T-helper 2 cell treated with Interferon-gamma antibody and Interleukin-4, amounts not matched to agents 5 μg/mL and 100 μg/mL, for 36 hours (primary cell): ENCODE results near the gene ZFP57.

Experiments used
- DNase-seq: peaks from one replicate; pipeline ENCODE4 v3.0.0; 2021; ENCODE audit warnings: low spot score
- H3K27ac Mint-ChIP-seq: one replicate; pipeline ENCODE4 v1.8.0; 2021; ENCODE audit warnings: mild to moderate bottlenecking, mixed read lengths
- H3K27me3 Mint-ChIP-seq: one replicate; pipeline ENCODE4 v1.8.0; 2021; ENCODE audit warnings: low read depth, mixed read lengths
- H3K36me3 Mint-ChIP-seq: one replicate; pipeline ENCODE4 v1.8.0; 2021; ENCODE audit warnings: low read depth, mixed read lengths
- H3K4me1 Mint-ChIP-seq: one replicate; pipeline ENCODE4 v1.8.0; 2021; ENCODE audit warnings: low read depth, mixed read lengths
- H3K4me3 Mint-ChIP-seq: one replicate; pipeline ENCODE4 v1.8.0; 2022; ENCODE audit warnings: mild to moderate bottlenecking, moderate library complexity, mixed read lengths
- H3K9me3 Mint-ChIP-seq: one replicate; pipeline ENCODE4 v1.8.0; 2021; ENCODE audit warnings: mixed read lengths

The ZFP57 gene

DNA sequence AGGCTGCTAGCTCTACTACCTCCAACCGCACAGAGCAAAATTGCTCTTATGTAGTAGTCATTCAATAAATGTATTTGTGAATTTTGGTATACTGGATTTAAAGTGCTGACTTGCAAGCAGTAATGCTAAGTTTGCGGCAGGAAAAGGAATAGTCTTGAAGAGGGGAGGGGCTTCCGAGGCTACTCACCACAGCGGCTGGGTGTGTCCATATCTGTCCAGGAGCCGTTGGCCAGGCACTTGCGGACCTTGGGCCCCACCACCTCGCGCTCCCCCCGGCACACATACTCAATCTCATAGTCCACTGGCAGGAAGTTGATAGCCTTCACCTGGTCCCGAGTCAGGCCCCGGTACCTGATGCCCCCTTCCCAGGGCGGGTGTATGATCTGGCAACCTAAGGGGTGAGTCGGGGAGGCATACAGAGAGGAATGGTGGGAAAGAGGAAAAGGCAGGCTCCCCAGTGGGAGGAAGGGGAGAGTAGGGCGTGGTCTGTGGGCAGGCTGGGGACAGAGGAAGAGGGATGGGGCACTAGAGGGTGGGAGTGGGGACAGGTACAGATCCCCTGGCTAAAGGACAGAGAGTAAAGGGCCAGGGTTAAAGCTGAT is 49.6 kb downstream of the ZFP57 start:
- peak overlapping the region; percentile 38 for H3K27ac Mint-ChIP-seq
- peaks cover 1% of the 10 kb centered on the region for H3K36me3 Mint-ChIP-seq
- no peaks in the 10 kb centered on the region for H3K9me3 Mint-ChIP-seq
- DNase-seq: no peak
- H3K4me3 Mint-ChIP-seq: peak overlapping the region; percentile 83
- peaks cover 40% of the 10 kb centered on the region for H3K4me1 Mint-ChIP-seq
- H3K27me3 Mint-ChIP-seq: peaks cover 67% of the 10 kb centered on the region

DNA sequence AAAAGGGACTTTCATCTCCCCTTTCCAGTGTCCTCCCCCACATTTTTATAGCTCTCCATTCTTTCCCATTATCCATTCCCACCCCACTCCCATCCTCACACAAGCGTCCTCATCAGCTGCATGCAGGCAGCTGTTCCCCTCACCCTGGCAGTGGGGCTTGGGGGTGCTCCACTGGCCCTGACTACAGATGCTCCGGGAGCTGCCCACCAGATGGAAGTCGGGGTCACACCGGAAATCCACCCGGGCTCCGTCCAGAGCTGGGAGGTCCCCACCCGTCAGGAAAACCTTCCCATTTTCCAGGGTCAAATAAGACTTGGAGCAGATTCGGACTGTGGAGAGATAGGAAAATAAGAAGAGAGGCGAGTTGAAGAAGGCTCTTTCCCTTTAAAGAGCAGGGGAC is 50.6 kb downstream of the ZFP57 start:
- H3K4me1 Mint-ChIP-seq: peaks cover 40% of the 10 kb centered on the region

DNA sequence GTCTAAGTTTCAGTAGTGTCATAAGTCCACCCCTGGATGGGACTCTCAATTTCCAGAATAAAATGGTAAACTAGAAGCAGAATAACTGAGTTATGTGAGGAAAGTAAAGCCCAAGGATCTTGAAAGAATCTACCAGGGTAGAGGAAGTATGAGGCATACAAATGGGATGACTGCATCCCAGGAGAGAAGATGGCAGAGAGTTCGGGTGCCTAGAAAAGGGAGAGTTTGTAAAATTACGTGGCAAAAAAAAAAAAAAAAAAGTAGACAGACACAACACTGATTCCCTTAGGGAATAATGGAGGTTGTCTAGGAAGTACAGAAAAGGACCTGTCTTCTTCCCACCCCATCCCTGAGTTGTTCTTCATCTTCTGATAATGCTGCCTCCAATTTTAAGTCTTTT is 51.4 kb downstream of the ZFP57 start:
- peaks cover 71% of the 10 kb centered on the region for H3K27me3 Mint-ChIP-seq
- H3K9me3 Mint-ChIP-seq: no peaks in the 10 kb centered on the region
- no peak for DNase-seq
- H3K36me3 Mint-ChIP-seq: peaks cover 1% of the 10 kb centered on the region
- no peak overlapping the region for H3K27ac Mint-ChIP-seq
- peaks cover 39% of the 10 kb centered on the region for H3K4me1 Mint-ChIP-seq
- H3K4me3 Mint-ChIP-seq: peak overlapping the region; percentile 92

More for the DNA sequence above, 50.6 kb downstream of the ZFP57 start:
- H3K4me3 Mint-ChIP-seq: no peak overlapping the region
- no peaks in the 10 kb centered on the region for H3K9me3 Mint-ChIP-seq
- no peak for DNase-seq
- peaks cover 71% of the 10 kb centered on the region for H3K27me3 Mint-ChIP-seq
- H3K36me3 Mint-ChIP-seq: peaks cover 1% of the 10 kb centered on the region
- H3K27ac Mint-ChIP-seq: no peak overlapping the region

DNA sequence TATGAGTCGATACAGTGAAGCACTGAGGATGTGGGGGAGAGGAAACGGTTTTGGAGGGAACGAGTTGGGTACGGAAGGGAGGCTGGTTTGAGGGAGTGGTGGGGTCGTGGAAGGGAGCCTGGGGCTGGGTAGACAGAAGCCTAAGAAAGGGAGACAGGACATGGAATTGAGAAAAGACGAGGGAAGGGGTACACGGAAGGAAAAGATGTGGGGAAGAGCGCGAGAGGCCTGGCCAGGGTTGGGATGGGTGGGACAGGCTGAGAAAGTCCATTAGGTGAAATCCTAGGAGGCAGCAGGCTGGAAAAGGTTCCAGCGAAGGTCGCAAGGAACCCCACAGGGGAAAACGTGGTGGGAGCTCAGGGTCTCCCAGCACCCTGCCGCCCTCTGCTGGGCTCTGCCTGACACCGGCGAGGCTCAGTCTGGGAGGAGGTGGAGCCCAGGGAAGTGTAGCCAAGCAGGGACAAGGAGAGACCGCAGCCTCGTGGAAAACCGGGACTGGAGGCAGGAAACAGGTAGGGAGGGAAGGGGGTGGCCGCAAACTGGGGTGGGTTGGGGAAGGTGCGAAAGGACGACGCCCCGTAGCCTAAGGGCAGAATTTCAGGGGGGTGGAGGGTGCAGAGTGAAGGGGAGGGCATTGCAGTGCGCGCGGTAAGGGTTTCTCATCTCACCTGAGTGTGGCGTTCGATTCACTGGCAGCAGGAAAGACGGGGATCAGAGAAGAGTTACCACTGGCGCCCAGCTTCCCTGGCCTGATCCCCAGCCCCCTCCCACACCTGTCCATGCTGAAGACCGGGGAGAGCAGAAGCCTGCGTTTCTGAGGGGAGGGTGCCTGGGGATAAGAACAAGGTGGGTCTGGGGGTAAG is 52.3 kb downstream of the ZFP57 start:
- Mint-ChIP-seq H3K27ac (peak overlapping the region; percentile 46), H3K27me3 (peaks cover 66% of the 10 kb centered on the region), H3K4me3 (peak overlapping the region; percentile 92), H3K36me3 (peaks cover 1% of the 10 kb centered on the region), H3K9me3 (no peaks in the 10 kb centered on the region), H3K4me1 (peaks cover 31% of the 10 kb centered on the region)
- DNase-seq: peak; percentile 42

DNA sequence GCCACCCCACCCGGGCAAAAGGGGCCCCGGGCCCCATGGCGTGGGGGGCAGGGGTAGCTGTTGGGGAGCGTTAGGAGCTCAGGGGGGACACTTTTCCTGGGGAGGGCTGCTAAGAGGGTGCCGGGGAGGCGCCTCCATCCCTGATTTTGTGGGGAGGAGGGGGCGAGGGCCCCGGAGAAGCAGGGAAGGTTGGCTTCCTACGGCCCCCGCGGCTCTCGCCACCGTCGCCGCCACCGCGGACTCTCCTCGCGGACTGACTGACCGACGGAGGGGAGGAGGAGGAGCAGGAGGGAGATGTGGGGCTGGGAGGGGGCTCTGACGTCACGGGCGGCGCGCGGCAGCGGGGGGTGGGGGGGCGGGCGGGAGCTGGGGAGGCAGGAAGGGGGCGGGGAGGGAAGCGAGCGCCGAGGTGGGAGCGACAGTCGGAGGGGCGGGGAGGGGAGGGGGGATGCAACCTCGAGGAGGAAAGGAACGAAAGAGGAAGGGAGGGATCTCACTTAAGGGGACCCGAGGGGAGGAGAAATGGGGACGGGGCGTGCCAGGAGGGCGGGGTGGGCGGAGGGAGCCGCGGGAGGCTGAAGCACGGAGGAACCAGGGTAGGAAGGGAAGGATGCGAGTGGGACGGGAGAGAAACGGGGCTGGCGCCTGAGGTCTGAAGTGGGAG is 53.1 kb downstream of the ZFP57 start:
- H3K4me1 Mint-ChIP-seq: peaks cover 27% of the 10 kb centered on the region
- DNase-seq: peak; percentile 16
- peak overlapping the region; percentile 46 for H3K27ac Mint-ChIP-seq
- H3K36me3 Mint-ChIP-seq: peaks cover 1% of the 10 kb centered on the region
- H3K27me3 Mint-ChIP-seq: peaks cover 61% of the 10 kb centered on the region
- H3K4me3 Mint-ChIP-seq: peak overlapping the region; percentile 92
- no peaks in the 10 kb centered on the region for H3K9me3 Mint-ChIP-seq

DNA sequence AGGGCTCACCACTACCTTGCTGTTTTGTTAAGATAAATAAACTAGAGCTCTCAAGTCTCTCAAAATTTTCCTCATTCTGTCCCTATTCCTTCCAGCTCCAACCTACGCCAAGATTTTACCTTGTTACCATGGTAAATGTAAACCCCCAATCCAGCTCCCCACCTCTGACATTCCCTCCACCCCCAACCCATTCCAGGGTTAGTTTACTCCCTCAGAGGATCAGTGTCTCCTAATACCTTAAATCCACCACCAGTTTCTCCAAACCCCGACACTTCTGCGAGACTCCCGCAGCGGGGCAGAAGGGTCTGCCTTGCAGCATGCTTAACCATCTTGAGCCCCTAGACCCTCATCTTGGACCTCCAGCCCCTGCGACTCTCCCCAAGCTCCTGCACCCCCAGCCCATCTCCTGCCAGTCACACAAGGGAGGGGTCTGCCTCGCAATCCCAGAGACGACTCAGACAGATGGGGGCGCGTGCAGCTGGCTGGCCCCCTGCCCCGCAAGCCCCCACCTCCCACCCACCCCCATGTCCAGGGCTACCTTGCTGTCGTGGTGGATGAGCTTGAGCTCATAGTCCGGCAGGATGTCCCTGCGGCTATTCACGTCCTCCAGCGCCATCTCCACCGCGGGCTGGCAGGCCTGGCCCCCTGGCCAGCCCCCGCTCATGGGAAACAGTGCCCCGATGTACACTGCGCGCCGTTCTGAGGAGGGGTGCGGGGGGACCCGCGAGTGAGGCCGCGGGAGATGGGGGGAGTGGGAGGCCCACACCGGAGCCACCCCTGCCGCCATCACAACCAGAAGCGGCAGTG is 53.8 kb downstream of the ZFP57 start:
- Mint-ChIP-seq H3K36me3 (peaks cover 1% of the 10 kb centered on the region), H3K9me3 (no peaks in the 10 kb centered on the region), H3K4me1 (peaks cover 27% of the 10 kb centered on the region), H3K27me3 (peaks cover 60% of the 10 kb centered on the region), H3K27ac (no peak overlapping the region), H3K4me3 (peak overlapping the region; percentile 64)
- DNase-seq: no peak

DNA sequence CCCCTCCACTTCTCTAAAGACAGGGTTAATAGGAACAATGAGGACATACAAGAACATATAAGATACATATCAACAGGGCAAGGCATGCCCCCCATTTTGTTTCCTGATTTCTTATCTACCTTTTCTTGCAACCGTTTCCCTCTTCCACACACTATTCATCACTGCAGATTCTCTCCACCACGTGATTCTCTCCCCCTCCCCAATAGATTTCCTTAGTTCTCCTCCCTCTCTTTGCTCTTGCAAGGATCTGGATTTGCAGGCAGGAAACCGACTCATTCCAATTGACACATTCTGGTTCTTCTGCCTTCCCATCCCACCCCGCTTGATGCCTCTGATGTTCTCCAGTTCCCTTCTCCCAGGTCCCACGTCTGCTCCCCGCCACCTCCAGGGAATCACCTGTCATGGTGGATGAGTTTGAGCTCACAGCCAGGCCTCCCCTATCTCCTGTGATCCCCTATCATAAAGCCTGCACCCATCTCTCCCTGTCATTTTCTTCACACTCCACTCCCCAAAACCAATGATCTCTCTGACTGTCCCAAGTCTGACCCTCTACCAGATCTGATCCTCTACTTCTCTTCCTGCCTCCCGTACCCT is 55.5 kb downstream of the ZFP57 start:
- peaks cover 13% of the 10 kb centered on the region for H3K4me1 Mint-ChIP-seq
- no peak overlapping the region for H3K4me3 Mint-ChIP-seq

DNA sequence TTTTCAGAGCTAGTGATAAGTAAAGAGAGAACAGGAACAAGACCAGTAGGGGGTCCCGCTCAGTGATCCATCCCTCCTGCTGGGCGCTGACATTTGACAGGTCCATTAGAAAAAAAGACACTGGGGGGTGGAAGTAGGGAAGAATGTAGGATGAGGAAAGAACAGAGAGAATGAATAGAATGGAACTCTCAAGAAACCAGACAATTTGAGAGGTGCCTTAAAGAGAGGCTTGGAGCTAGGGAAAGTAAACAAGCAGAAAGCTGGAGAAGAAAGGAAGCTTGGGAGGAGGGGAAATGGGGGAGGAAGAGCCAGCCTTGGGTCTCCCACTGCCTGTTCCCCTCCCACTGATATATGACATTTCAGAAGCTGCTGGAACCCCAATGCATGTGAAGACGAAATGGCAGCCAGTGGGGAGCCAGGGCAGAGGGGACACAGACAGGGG is 56.4 kb downstream of the ZFP57 start:
- Mint-ChIP-seq H3K27me3 (peaks cover 35% of the 10 kb centered on the region), H3K9me3 (no peaks in the 10 kb centered on the region), H3K4me3 (no peak overlapping the region), H3K36me3 (peaks cover 2% of the 10 kb centered on the region), H3K4me1 (peaks cover 11% of the 10 kb centered on the region), H3K27ac (no peak overlapping the region)
- no peak for DNase-seq

More for the DNA sequence above, 55.5 kb downstream of the ZFP57 start:
- H3K9me3 Mint-ChIP-seq: no peaks in the 10 kb centered on the region
- no peak for DNase-seq
- peaks cover 2% of the 10 kb centered on the region for H3K36me3 Mint-ChIP-seq
- H3K27me3 Mint-ChIP-seq: peaks cover 43% of the 10 kb centered on the region
- no peak overlapping the region for H3K27ac Mint-ChIP-seq
